Type B pancreatic cell (in vitro differentiated cells): Measurements from ENCODE around the gene SYTL2. TPM values are rescaled to one million over a fixed set of nuclear protein-coding genes. Genes with fewer than 3 reads are reported as not detected.

Source experiments
- DNase-seq: peaks from one replicate; pipeline ENCODE4 v3.0.0; 2021; ENCODE audit warnings: mixed read lengths; ENCODE audit not compliant: unreplicated experiment; ENCODE audit errors: extremely low spot score
- H3K27ac Mint-ChIP-seq: 2 replicates; pipeline ENCODE4 v1.8.0; 2021; ENCODE audit warnings: mild to moderate bottlenecking, mixed read lengths
- H3K27me3 Mint-ChIP-seq: 2 replicates; pipeline ENCODE4 v1.8.0; 2021; ENCODE audit warnings: mixed read lengths
- H3K36me3 Mint-ChIP-seq: 2 replicates; pipeline ENCODE4 v1.8.0; 2021; ENCODE audit warnings: mixed read lengths
- H3K4me1 Mint-ChIP-seq: one replicate; pipeline ENCODE4 v1.8.0; 2021; ENCODE audit warnings: mixed read lengths; ENCODE audit not compliant: unreplicated experiment
- H3K4me3 Mint-ChIP-seq: 2 replicates; pipeline ENCODE4 v1.8.0; 2021; ENCODE audit warnings: mild to moderate bottlenecking, mixed read lengths
- H3K9me3 Mint-ChIP-seq: 2 replicates; pipeline ENCODE4 v1.8.0; 2021; ENCODE audit warnings: mixed read lengths
- total RNA-seq: library from RNA; stranded (reverse); gene quantifications from 2 replicates; pipeline ENCODE4 v1.2.1, GENCODE V29; 2021; ENCODE audit warnings: low replicate concordance
- TF ChIP-seq, protein P1 (sequence below): fragments of 200-600 bp; sonication (generic); conservative IDR thresholded peaks from 2 replicates; pipeline ENCODE4 v1.5.0; 2021; ENCODE audit warnings: antibody characterized with exemption, mild to moderate bottlenecking

Gene SYTL2
- total RNA-seq, 1 donor from 2014 or later = 30.6 TPM

DNA sequence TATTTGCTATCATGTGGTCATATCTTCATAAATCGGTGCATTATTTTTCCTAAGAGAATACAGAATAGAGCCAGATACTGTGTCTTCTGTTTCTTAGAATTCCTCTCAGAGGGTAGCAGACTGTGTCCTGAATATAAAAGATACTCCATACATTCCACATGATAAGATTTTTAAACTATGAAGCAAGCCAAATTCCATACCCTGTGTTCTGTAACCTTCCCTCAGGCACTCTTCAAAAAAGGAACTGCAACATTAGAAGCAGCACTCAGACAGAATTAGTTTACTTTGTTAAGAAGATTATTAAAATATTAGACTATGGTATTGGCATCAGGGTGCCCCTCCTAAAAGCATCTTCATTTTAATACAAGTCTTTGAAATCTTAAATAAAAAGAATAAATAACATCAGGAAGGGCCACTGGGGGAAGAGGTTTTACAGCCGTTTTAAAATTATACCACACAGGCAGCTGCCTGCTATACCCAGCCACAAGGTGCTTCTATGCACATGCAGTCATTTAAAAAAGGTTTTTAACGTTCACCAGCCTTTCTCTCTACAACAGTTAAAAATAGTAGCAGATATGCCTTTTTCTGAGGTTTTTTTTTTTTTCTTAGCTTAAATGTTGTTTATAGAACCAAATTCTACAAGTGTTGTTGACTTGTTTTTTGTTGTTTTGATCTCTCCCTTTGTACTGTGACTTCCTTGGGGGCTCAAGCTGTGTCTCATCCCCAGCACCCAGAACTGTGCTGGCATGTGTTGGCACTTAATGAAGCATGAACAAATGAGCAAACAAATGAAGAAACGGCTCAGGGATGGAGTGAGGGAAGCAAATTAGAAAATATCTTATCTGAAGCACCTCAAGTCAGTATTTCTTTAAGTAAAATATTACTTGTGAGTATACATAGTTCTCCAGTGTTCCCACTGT lies 70.2 kb downstream of the SYTL2 start:
- DNase-seq = no peak
- TF ChIP-seq, protein P1, sequence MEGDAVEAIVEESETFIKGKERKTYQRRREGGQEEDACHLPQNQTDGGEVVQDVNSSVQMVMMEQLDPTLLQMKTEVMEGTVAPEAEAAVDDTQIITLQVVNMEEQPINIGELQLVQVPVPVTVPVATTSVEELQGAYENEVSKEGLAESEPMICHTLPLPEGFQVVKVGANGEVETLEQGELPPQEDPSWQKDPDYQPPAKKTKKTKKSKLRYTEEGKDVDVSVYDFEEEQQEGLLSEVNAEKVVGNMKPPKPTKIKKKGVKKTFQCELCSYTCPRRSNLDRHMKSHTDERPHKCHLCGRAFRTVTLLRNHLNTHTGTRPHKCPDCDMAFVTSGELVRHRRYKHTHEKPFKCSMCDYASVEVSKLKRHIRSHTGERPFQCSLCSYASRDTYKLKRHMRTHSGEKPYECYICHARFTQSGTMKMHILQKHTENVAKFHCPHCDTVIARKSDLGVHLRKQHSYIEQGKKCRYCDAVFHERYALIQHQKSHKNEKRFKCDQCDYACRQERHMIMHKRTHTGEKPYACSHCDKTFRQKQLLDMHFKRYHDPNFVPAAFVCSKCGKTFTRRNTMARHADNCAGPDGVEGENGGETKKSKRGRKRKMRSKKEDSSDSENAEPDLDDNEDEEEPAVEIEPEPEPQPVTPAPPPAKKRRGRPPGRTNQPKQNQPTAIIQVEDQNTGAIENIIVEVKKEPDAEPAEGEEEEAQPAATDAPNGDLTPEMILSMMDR = no peak
- Mint-ChIP-seq H3K27ac (peak overlapping the region; percentile 15), H3K4me1 (peaks cover 32% of the 10 kb centered on the region), H3K27me3 (no peaks in the 10 kb centered on the region), H3K36me3 (no peaks in the 10 kb centered on the region), H3K9me3 (no peaks in the 10 kb centered on the region), H3K4me3 (no peak overlapping the region)

DNA sequence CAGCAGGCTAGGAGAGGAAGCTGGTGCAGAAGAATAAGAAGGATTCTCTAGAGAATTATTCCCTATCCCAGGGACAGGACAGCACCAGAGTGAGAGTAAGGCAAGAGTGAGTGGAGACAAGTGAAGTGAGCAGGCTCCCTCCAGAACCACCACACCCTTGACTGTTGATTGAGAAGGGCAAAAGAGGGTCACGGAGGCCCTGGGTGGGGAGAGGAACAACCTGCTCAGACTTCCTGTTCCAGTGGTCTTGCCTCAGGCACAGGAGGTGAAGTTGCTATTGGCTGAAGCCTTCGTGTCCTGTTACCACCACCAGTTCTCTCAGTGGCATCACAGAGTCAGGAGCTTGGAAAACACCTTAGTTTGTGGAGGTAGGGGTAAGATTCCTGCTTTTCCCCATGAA lies 73.2 kb downstream of the SYTL2 start:
- H3K4me1 Mint-ChIP-seq = peaks cover 22% of the 10 kb centered on the region
- H3K4me3 Mint-ChIP-seq = peak overlapping the region; percentile 24
- DNase-seq = no peak
- TF ChIP-seq, protein P1 = no peak
- peak overlapping the region; percentile 83 for H3K27ac Mint-ChIP-seq
- no peaks in the 10 kb centered on the region for H3K27me3 Mint-ChIP-seq
- H3K36me3 Mint-ChIP-seq = peaks cover 3% of the 10 kb centered on the region
- H3K9me3 Mint-ChIP-seq = no peaks in the 10 kb centered on the region

DNA sequence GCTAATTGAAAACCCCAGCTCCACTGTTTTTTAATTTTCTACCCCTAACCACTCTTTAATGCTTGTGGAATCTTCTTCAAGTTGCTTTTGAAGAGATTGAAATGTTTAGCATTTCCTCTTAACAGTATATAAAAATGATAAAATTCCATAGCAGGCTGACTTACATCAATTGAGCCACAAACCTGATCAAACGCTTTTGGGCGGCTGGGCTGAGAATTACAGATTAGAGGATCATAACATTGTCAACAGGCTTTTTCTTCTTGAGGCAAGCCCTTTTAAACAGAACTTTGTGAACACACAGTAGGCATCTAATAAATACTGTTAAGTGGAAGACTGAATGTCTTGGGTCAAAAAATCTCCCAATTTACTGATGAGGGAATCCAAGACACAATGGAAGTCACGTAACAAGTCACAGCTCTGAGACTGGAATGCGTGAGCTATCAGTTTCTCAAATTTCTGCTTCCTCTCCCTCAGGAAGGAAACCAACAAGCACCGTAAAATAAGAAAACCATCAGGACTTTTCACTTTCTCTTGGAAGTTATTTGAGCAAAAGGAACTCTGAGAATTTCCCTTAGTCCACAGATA lies 75.0 kb downstream of the SYTL2 start:
- Mint-ChIP-seq H3K36me3 (peaks cover 3% of the 10 kb centered on the region), H3K4me1 (peaks cover 14% of the 10 kb centered on the region), H3K4me3 (peak overlapping the region; percentile 67), H3K27ac (peak overlapping the region; percentile 83), H3K9me3 (no peaks in the 10 kb centered on the region), H3K27me3 (no peaks in the 10 kb centered on the region)
- DNase-seq = no peak
- TF ChIP-seq, protein P1 = no peak

DNA sequence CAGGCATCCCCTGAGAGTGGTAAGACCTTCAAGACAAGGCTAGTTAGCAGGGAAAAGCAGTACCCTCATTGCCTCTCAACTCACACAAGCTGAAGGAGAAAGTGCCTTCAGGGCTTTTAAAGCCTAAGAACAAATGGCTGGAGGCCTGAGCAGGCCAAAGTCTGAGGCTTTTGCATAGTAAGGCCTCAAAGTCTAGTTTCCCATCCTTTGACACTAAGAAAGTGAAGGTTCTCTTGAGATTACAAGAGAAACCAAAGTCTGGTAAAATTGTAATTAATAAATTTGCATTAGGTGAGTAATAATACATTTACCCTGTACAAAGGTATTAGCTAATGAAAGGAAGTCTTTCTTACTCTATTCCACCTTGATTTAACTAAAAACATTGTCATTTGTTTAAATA lies 78.0 kb downstream of the SYTL2 start:
- TF ChIP-seq, protein P1 = no peak
- no peak for DNase-seq
- Mint-ChIP-seq H3K9me3 (peaks cover 3% of the 10 kb centered on the region), H3K27me3 (no peaks in the 10 kb centered on the region), H3K27ac (no peak overlapping the region), H3K4me3 (no peak overlapping the region), H3K36me3 (peaks cover 3% of the 10 kb centered on the region), H3K4me1 (peaks cover 6% of the 10 kb centered on the region)

DNA sequence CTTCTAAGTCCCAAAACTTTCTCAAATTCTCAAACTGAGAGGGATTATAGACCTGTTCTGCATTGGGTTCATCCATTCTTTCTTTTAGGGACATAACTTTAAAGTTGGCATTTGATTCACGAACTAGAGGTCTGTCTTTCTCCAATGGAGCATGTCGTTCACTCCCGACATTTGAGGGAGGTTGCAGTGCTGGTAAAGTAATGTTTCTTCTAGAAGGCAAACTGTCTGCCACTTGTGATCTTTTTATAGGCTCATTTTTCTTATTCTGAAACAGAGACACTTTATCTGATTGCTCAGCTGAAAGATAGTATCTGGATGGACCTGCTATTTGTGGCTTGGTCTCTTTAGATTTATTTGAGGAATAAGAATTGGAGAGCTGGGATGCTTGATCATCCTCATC lies 84.6 kb downstream of the SYTL2 start:
- no peak overlapping the region for H3K27ac Mint-ChIP-seq
- H3K27me3 Mint-ChIP-seq = no peaks in the 10 kb centered on the region
- H3K9me3 Mint-ChIP-seq = peaks cover 10% of the 10 kb centered on the region
- peaks cover 9% of the 10 kb centered on the region for H3K36me3 Mint-ChIP-seq
- TF ChIP-seq, protein P1 = no peak
- H3K4me3 Mint-ChIP-seq = no peak overlapping the region
- DNase-seq = no peak
- peaks cover 8% of the 10 kb centered on the region for H3K4me1 Mint-ChIP-seq
